Measurements from ENCODE around the gene DPP6.
"Not testable (repeated sequence)": the region's sequence is repeated elsewhere in the genome, so short reads cannot be mapped to it uniquely, and the experiment has no call there.

Gene DPP6

DNA sequence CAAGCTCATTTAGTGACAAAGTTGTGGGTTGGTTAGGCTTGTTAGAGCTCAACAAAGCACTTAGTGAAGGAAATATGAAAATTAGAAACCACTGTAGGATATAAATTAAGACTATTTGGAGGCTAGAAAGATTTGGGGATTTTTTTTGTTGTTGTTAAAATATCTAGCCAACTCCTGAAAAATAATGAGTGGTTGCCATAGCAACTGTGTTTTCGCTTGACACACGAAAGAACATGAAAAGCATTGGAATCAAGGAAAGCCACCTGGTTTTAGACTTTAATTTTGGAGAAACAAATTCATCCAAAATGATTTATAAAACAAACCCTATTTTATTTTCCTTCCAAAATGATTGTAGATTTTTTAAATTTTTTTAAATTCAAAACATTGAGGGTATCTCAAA lies 26.3 kb downstream of the DPP6 start:
- not testable (repeated sequence) for DNase-seq

DNA sequence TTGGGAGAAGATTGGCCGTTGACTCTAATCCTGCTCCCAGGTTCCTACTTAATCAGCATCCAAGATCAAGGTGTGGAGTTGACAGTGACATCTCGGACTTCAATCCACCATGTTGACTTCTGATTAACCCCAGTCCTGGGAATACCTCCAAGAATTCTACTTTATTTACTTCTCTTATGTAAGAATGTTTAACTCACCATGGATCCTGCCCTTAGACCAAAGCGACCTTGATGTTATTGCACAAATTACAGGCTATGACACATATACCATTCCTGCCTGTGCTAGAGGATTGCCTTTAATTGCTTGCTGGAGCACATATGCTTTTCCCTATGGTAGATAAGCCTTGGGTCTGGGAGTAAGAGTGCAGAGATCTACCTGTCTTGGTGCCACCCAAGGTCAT lies 28.1 kb downstream of the DPP6 start:
- not testable (repeated sequence) for DNase-seq

- not testable (repeated sequence) for DNase-seq
Observed at GRCh38 chr7:154087037-154087725, 35.0 kb downstream of the DPP6 start.

DNA sequence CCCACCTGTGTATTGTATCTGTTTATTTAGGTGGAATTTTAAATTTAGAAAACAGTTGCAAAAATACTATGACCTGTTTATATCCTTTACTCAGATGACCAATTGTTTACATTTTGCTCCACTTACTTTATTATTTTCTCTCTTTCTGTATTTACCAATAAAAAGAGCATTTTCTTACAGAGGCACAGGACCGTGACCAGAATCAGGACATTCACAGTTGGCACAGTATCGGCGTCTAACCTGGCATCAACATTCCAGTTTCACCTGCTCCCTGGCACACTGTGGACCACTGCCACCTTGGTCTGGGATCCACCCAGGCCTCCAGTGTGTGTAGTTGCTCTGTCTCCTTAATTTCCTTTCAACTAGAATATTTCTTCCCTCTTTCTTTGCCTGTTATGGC lies 39.9 kb downstream of the DPP6 start:
- DNase-seq: not testable (repeated sequence)

DNA sequence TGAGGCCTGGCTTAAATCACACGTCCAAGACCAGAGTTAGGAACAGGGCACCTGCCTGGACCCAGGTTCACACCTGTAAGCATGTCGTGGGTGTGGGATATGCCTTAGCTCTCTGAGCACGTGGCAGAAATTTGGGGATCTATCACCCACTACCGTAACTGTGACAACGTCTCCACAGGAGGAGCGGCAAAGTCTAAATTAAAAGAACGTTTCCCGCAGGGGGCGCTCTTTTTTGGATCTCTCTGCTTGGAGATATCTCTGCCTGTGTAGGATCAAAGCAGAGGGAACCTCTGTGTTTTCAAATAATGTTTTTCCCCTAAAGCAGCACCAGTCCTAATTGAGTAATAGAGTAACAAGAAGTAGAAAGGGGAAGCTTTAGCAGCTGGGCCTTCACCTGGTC lies 43.0 kb downstream of the DPP6 start:
- not testable (repeated sequence) for DNase-seq

DNA sequence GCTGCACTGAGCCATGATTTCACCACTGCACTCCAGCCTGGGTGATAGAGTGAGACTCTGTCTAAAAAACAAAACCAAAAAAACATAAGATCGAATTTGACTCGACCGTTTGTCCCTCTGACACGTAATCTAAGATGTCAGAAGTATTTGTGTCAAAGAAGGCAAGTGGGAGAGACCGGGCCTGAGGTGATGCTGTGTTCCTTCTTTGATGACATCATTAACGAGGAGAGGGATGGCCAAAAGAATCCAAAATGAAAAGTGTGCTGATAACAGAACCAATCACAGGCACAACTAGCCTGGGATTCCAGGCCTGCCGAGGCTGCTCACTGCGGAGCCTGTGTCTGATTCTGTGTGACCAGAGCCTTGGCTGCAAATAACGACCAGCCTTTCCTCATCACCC lies 52.9 kb downstream of the DPP6 start:
- not testable (repeated sequence) for DNase-seq

- DNase-seq: not testable (repeated sequence)
Observed at GRCh38 chr7:154109615-154110014, 57.4 kb downstream of the DPP6 start.

GRCh38 chr7:154113732-154114351 lies 61.6 kb downstream of the DPP6 start:
- DNase-seq: not testable (repeated sequence)

- DNase-seq: not testable (repeated sequence)
Observed at GRCh38 chr7:154117411-154118390, 65.5 kb downstream of the DPP6 start.

GRCh38 chr7:154120825-154121224 lies 68.6 kb downstream of the DPP6 start:
- not testable (repeated sequence) for DNase-seq

- DNase-seq: not testable (repeated sequence)
Observed at GRCh38 chr7:154122720-154123119, 70.5 kb downstream of the DPP6 start.

- not testable (repeated sequence) for DNase-seq
Observed at GRCh38 chr7:154123397-154123796, 71.2 kb downstream of the DPP6 start.

GRCh38 chr7:154129142-154129541 lies 76.9 kb downstream of the DPP6 start:
- not testable (repeated sequence) for DNase-seq

DNA sequence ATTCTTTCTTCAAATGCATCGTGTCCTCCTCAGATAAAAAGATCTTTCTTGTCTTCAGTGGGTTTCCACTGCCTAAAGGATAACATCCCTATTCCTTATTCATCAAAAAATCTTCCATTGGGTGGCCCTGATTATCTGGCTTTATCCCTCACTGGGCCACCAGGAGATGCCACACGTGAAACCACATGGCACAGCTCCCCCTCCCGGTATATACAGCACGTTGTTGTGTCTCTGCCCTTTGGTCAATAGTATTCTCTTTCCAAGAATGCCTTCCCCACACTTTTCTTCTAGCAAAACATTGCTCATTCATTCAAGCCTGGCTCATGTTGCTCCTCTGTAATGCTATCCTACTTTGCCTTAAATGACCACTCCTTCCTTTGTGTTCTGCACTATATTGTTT lies 80.4 kb downstream of the DPP6 start:
- not testable (repeated sequence) for DNase-seq

- DNase-seq: not testable (repeated sequence)
Observed at GRCh38 chr7:154133703-154134277, 81.6 kb downstream of the DPP6 start.

DNA sequence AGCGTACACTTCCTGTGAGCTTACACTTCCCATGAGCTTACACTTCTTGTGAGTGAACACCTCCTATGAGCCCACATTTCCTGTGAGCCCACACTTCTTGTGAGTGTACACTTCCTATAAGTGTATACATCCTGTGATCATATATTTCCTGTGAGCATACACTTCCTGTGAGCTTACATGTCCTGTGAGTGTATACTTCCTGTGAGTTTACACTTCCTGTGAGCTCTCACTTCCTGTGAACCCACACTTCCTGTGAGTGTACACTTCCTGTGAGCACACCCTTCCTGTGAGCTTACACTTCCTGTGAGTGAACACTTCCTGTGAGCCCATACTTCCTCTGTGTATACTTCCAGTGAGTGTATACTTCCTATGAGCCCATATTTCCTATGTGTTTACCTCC lies 82.5 kb downstream of the DPP6 start:
- not testable (repeated sequence) for DNase-seq

GRCh38 chr7:154135646-154136045 lies 83.4 kb downstream of the DPP6 start:
- DNase-seq: not testable (repeated sequence)

DNA sequence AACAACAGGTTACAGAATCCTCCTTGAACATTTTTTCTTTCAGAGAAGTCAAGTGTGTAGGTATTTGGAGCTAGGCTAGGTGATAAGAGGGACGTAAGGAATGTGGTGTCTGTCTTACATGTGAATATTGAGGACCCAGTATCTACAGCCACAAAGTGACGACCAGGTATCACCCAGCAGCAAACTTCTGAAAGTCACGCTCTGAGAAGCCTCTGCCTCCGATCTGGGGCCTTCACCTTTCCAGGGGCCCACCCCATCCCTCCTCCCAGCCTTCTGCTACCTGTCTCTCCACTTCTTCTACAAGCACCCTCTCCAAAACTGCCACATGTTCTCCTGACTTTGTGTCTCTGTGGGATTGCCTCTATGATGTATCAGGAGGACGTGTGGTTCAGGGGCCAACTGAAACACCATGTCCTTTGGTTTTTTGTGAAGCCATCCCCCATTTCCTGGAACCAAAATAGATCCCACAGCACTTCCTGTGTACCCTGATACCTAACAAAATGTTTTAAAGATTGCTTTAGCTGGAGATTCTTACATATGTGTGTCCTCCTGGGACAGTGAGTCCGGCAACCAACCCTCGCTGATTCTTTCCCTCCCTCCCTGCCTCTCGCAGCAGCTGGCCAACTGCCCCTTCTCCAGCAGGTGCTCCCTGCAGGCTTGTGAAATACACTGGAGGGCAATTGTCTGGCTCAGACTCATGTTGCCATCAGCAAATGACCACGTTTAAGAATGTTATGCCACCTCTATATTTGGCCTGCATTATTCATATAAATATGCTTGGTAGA lies 93.9 kb downstream of the DPP6 start:
- not testable (repeated sequence) for DNase-seq

DNA sequence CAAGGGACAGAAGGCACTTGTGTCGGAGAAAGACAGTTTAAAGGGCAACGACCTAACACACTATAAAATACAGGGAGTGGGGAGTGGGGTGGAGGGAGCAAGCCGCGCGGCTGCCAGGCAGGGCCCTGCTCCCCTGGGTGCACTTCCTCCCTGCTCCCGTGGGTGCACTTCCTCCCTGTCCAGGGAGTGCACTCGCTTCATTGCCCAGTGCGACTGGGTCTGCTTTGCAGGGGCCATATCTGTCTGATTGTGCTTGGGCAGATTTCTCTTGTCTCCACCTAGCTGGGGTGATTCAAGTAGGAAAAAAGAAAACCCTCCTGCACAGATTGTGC lies 94.5 kb downstream of the DPP6 start:
- DNase-seq: not testable (repeated sequence)

DNA sequence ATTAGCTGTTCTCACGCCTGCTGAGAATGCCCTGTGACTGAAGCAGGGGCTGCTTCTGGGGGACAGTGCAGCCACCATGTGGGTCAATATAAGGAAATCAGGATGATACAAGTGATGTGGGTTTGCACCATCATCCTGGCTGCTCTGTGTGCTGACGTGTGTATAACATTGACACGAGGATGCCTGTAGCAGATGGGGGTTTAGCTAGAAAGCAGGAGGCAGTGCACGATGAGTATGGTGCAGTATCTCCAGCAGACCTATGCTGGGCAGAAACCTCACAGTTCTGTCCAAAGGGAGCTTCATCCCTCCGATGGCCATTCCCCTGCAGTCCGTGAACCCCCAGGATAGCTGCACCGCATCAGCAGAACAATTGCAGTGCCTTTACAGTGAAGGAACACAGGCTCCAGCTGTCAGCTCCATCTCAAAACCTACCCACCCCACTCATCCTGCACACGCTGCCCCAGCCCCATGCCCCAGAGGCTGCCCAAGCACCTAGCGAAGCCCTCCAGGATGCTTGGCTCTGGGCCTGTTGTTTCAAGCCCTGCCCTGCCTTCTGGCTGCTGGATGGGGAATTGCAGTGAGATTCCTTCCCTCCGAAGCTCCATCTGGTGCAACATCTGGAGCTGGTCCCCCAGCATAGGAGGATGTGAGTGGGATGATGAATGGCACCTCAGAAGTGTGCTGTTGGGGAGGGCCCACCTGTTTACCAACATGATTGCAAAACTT lies 96.8 kb downstream of the DPP6 start:
- not testable (repeated sequence) for DNase-seq

- DNase-seq: not testable (repeated sequence)
Observed at GRCh38 chr7:154150656-154151055, 98.5 kb downstream of the DPP6 start.

Measured in inflammatory macrophage treated with lipopolysaccharide for 4 hours (primary cell).